Measurements from ENCODE around the gene CD40LG. TPM values are rescaled to one million over a fixed set of nuclear protein-coding genes. Genes with fewer than 3 reads are reported as not detected.

CD40LG gene
- total and polyA plus RNA-seq, 4 donors: 0.13 to 0.19 (median 0.17) TPM; not detected in 1

- Histone ChIP-seq H3K9me3 (ENCODE audit: control insufficient read depth in 4 of 4, low read length in 3 of 4) (no peaks in the 10 kb centered on the region), H3K4me1 (ENCODE audit: control insufficient read depth in 4 of 4, insufficient read depth in 4 of 4, low read length in 3 of 4) (no peaks in the 10 kb centered on the region), H3K4me3 (ENCODE audit: low read depth in 1 of 3, low read length in 3 of 3) (no peak overlapping the region), H3K36me3 (ENCODE audit: control insufficient read depth in 4 of 4, insufficient read depth in 3 of 4, low read depth in 1 of 4, low read length in 3 of 4) (no peaks in the 10 kb centered on the region), H3K27me3 (ENCODE audit: control insufficient read depth in 4 of 4, insufficient read depth in 4 of 4, low read length in 3 of 4) (no peaks in the 10 kb centered on the region), H3K9ac (ENCODE audit: low read depth in 1 of 2, low read length in 2 of 2) (no peak overlapping the region), H3K27ac (ENCODE audit: low read depth in 1 of 2, low read length in 2 of 2) (no peak overlapping the region)
- 45% methylated on average over 8 of the region's 8 CpGs for WGBS
- TF ChIP-seq FOXA2 (IDR thresholded peaks at IDR 0.05): no peak
- TF ChIP-seq, protein P1, sequence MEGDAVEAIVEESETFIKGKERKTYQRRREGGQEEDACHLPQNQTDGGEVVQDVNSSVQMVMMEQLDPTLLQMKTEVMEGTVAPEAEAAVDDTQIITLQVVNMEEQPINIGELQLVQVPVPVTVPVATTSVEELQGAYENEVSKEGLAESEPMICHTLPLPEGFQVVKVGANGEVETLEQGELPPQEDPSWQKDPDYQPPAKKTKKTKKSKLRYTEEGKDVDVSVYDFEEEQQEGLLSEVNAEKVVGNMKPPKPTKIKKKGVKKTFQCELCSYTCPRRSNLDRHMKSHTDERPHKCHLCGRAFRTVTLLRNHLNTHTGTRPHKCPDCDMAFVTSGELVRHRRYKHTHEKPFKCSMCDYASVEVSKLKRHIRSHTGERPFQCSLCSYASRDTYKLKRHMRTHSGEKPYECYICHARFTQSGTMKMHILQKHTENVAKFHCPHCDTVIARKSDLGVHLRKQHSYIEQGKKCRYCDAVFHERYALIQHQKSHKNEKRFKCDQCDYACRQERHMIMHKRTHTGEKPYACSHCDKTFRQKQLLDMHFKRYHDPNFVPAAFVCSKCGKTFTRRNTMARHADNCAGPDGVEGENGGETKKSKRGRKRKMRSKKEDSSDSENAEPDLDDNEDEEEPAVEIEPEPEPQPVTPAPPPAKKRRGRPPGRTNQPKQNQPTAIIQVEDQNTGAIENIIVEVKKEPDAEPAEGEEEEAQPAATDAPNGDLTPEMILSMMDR (IDR thresholded peaks at IDR 0.05; ENCODE audit: low read depth, low read length, missing input control): peak; percentile 57
- peak; percentile 77 to 90 for TF ChIP-seq RAD21 (IDR thresholded peaks at IDR 0.05)
- DNase-seq (ENCODE audit: low spot score): no peak
These were observed 46.6 kb downstream of the CD40LG start for GRCh38 chrX:136694431-136695087.

- H3K9me3 ChIP-seq (ENCODE audit: control insufficient read depth in 4 of 4, low read length in 3 of 4): no peaks in the 10 kb centered on the region
- TF ChIP-seq, protein P2, sequence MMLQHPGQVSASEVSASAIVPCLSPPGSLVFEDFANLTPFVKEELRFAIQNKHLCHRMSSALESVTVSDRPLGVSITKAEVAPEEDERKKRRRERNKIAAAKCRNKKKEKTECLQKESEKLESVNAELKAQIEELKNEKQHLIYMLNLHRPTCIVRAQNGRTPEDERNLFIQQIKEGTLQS (IDR thresholded peaks at IDR 0.05): no peak
- TF ChIP-seq FOXA1 (IDR thresholded peaks at IDR 0.05) (no peak), RAD21 (IDR thresholded peaks at IDR 0.05) (no peak), ZBTB33 (IDR thresholded peaks at IDR 0.05) (no peak), NR2F2 (IDR thresholded peaks at IDR 0.05) (no peak), GABPA (IDR thresholded peaks at IDR 0.05 in 1 of 2, conservative IDR thresholded peaks at IDR 0.05 in 1 of 2) (no peak), RXRA (IDR thresholded peaks at IDR 0.05) (no peak), SP1 (IDR thresholded peaks at IDR 0.05) (no peak)
- TF ChIP-seq, protein P3, sequence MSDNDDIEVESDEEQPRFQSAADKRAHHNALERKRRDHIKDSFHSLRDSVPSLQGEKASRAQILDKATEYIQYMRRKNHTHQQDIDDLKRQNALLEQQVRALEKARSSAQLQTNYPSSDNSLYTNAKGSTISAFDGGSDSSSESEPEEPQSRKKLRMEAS (IDR thresholded peaks at IDR 0.05): no peak
- TF ChIP-seq, protein P1 (IDR thresholded peaks at IDR 0.05; ENCODE audit: low read depth, low read length, missing input control): no peak
- no peak overlapping the region for H3K27ac ChIP-seq (ENCODE audit: low read depth in 1 of 2, low read length in 2 of 2)
- WGBS: 91% methylated on average over 1 of the region's 1 CpG
- no peaks in the 10 kb centered on the region for H3K4me1 ChIP-seq (ENCODE audit: control insufficient read depth in 4 of 4, insufficient read depth in 4 of 4, low read length in 3 of 4)
- no peak overlapping the region for H3K9ac ChIP-seq (ENCODE audit: low read depth in 1 of 2, low read length in 2 of 2)
- H3K4me3 ChIP-seq (ENCODE audit: low read depth in 1 of 3, low read length in 3 of 3): no peak overlapping the region
- no peaks in the 10 kb centered on the region for H3K27me3 ChIP-seq (ENCODE audit: control insufficient read depth in 4 of 4, insufficient read depth in 4 of 4, low read length in 3 of 4)
- H3K36me3 ChIP-seq (ENCODE audit: control insufficient read depth in 4 of 4, insufficient read depth in 3 of 4, low read depth in 1 of 4, low read length in 3 of 4): no peaks in the 10 kb centered on the region
- no peak for DNase-seq (ENCODE audit: low spot score)
These were observed 49.2 kb downstream of the CD40LG start for GRCh38 chrX:136697156-136697555.
